Measurements from ENCODE around the gene LMOD3.
A peak's percentile ranks its signal among the peaks of the same experiment; 100 is the strongest.

Gene LMOD3

DNA sequence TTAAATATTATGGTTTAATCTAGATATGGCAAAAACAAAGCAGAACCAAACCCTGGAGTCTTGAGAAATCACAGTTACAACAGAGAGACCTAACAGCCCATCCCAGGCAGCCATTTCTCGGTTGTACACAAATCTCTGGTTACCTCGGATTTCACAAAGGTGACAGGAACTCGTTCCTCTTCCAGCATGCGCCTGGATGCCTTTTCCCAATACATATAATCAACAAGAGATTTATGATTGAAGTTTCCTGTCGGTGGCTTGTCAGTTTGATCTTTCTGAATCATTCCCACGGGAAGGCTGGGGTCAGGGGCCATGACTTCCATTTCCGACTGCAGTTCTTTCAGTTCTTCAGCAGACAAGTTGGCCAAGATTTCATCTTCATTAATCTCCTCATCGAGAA is 445 bp downstream of the LMOD3 start:
- DNase-seq, result no peak

DNA sequence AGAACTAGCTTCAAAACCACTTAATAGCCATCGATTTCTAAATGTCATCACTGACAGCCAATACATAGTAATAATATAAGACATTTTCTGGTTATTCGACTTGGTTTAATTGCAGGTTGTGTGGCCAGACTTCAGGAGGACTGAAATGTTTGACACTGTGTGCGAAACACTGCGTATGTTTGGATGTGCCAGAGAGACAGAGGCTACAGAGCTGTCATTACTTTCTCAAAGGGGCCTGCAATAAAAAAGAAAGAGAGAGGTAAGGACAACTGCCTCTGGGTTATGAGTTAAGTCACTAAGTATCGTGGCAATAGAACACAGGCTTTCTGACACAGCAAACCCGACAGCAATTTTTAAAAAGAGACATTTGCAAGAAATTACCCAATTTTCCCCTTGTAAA is 882 bp downstream of the LMOD3 start:
- DNase-seq, result no peak

DNA sequence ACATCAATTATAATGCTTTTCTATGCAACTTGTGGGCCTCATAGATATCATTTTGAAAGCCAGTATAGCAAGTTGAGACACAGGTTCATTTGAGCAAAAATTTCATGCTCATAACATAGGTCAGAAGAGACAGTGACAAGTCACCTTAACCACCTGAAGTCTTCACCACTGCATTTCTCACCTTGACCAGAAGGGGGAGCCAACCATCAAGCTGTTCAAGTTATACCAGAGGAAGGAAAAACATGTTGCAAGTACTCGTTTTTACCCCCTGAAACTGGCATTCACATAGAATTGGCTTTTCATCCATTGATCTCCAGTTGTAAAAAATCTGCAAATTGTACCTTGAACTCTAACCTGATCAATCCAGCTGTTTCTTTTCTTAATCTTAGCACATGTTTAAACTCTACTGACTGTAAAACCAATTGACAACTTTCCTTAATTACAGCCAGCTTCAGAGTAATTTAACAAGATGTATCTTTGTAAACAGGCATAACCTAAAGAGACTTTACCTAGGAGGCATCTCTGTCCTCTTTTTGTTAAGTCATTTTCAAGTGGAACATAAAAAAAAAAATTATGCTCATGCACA is 1.4 kb downstream of the LMOD3 start:
- peak; percentile 51 for DNase-seq

DNA sequence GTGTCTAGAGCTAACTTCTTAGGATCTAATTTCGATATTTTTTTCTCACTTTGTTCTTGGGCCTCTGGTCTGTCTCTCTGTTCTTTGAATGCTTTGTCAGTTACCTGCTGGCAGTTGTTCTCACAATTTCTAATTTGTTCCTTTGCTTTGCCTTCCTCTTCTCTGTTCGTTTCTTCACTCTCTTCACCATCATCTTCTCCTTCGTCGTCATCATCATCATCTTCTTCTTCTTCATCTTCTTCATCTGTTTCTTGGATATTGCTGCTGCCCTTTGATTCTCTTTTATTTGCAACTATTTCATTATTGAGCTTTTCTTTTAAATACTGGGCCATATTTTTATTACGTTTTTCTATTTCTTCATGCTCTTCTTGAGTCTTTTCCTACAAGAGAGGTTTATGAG is 2.7 kb downstream of the LMOD3 start:
- no peak for DNase-seq

DNA sequence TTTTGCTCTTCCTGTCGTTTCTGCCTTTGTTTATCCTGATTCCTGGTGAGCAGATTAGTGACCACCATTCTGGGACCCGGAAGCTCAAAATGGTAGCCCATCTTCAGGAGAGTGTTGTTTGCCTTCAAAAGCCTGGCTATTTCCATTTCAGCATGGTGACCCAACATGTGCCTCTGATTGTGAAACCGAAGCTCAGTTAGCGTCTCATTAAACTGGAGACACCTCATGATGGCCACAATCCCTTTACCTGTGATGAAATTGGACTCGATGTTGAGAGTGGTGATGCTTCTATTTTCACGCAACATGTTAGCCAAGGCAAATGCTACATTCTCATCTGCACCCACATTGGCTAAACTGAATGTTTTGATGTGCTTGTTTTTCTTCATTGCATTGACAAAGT is 3.3 kb downstream of the LMOD3 start:
- no peak for DNase-seq

DNA sequence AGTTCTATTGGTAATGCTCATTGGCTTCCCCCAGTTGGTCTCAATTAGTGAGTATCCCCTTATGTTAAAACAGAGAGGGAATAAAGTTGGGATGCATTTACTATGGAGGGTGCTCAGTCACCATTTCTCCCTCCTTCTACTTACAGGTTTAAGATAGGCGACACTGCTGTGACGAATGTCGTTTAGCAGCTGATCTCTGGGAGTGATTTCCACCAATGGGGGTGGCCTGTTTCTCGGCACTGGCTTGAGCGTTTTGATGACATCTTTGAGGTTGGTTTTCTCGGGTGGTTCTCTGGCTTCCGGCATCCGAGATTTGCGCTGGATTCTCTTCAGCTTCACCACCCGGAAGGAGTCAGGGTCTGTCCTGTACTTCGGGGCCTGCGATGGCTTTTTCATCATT is 3.8 kb downstream of the LMOD3 start:
- no peak for DNase-seq

DNA sequence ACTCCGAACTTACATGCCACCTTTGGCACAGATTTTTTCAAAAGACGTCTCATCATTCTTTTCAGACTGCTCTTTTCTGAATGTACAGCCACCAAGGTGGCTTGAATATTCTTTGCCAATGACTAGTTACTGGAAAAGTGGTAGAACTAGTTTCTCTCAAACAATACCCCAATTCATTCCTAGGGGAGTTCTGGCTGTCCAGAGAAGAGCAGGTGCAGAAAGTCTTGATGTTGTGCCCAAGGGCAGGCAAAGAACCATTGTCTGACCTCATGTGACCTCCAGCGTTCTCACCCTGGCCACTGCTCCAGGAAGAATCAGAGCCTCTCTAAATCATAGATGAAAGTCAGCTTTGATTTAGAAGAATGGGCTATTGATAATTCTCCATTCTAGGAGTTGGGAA is 5.5 kb downstream of the LMOD3 start:
- no peak for DNase-seq

DNA sequence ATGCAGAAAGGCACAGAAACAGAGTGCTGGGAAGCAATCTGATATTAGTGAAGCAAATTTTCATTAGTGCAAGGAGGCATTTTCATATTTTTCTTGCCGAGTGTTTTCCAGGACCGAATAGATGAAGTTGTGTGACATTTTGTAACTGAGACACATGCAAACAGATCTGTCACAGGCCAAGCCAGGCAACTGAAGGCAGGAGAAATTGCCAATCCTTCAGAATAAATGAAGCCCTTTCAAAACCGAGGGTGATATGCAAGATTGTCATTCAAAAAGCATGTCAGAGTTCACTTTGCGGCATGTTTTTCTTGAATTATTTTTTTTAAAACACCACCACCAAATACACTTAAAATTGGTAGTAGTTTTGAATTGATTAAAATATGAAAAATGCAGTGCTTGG is 6.2 kb downstream of the LMOD3 start:
- no peak for DNase-seq

DNA sequence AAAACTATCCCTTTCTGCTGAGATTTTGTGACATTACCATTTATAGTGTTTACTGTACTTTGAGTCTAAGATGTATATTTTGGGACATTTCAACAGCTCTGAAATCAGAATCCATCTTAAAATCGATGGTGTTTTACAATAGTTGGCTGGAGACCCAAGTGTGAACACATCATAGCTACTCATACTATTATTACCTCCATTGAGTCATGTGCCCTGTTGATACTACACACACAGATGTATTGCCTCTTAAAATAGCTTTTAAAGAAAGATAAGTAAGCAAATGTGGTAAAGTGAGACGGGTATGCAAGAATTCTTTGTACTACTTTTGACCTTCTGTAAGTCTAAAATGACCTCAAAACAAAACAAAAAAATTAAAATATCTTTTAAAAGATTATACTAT is 6.7 kb downstream of the LMOD3 start:
- DNase-seq, result peak; percentile 24

DNA sequence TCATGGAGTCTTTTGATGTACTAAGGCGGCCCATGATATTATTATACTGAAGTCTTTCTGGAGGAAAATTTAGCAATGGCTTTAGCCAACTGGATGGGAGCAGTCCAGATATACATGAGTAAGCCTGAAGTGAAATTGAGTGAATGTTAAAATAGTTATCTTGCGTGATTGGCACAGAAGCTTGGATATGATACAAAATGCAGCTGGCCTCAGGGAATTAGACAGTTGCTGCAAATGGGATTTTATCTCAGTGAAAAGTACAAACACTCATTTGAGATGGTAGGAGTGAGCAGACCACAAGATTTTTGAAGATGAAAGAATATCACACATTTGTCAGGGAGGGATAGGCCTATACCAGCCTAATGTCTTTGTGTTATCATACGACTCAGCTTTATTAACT is 8.9 kb downstream of the LMOD3 start:
- DNase-seq, result no peak

DNA sequence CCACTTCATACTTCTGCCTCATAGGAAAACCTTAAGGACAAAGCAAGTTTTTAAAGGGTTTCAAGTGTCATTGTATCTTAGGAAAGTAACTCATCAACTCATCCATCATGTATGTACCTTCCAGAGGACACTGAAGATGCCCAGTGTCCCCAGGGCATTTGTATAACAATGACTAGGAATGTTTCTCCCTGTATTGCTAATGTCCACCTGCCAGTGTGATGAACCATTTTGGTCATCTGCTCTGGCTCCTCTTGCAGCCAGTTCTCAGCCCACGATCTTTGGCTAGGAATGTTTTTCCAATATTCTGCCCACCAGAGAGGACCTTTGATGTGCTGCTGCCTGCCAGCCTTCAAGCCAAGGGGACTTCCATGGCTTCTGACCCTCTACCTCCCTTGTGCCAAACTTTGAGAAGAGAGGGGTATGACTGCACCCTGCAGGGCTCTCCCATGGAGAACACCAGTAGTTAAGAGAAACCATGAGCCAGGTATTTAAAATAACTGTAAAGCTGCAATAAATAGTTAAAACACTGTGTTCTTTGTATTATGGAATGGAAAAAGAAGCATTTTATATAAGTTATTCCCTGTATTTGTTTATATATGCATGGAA is 11.4 kb downstream of the LMOD3 start:
- DNase-seq, result no peak

DNA sequence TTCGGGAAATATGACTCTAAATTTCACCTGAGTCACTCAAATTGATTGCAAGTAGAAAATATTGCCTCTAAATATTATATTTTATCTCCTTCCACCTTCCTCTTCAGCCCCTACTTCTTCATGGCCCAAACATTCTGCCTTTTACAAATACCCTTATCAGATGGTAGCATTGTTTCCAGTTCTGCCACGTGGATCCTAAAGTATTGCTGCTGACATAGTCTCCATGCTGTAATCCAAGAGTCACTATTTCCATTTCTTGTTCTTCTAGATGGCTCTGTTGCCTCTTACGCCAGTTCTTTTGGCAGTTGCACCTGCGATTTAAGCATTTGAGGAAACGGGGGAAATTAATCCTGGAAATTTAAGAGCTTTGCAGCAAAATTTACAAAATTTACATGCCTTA is 13.6 kb downstream of the LMOD3 start:
- no peak for DNase-seq

DNA sequence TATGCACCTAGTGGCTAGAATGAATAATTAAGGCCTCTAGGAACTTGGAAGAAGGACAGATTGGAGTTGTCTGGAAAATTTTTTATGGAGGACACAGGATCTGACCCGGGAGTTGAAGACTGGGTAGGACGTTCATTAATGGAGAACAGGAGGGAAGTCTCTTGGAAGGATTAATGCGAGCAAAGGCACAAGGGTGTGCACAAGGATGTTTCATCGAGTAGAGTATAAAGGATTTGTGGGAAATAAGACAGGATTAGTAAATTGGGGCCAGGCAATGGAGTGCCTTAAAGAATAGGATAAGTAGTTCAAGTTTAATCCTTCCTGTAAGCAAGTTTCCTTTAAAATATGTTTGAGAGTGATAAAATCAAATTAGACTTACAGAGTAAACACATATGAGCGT is 14.6 kb downstream of the LMOD3 start:
- no peak for DNase-seq

DNA sequence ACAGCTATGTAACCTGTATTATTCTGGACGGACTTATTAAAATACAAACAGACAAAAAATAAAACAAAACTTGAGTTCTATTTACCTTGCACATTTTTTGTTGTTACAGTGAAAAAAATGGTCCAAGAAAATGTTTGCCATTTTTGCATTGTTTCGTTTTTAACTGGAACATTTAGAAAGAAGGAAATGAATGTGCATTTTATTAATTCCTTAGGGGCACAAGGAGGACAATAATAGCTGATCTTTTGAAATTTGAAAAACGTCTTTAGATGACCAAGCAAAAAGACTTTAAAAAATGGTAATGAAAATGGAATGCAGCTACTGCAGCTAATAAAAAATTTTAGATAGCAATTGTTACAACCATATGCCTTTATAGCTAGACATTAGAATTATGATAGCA is 17.1 kb downstream of the LMOD3 start:
- no peak for DNase-seq

DNA sequence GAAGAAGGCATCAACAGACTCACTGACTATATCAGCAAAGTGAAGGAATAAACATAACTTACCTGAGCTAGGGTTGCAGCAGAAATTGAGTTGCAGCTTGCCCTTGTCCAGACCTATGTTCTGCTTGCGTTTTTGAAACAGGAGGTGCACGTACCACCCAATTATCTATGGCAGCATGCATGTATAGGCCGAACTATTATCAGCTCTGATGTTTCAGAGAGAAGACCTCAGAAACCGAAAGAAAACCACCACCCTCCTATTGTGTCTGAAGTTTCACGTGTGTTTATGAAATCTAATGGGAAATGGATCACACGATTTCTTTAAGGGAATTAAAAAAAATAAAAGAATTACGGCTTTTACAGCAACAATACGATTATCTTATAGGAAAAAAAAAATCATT is 17.8 kb downstream of the LMOD3 start:
- no peak for DNase-seq

DNA sequence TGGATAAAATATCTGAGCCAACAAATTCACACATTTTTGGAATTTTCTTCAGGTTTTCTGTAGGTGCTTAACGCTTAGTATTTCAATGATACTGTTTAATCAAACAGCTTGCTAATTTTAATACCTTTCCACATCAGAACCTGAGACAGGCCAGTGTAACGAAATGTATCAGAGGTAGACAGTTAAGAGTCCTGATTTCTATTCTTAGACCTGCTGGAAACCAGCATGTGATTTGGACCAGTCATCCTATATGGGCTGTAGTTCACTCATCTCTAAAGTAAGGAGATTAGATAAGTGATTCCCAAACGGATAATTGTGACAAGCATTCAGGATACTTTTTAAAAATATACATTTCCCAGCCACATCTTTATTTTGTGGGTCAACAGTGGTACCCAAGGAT is 19.3 kb downstream of the LMOD3 start:
- no peak for DNase-seq

DNA sequence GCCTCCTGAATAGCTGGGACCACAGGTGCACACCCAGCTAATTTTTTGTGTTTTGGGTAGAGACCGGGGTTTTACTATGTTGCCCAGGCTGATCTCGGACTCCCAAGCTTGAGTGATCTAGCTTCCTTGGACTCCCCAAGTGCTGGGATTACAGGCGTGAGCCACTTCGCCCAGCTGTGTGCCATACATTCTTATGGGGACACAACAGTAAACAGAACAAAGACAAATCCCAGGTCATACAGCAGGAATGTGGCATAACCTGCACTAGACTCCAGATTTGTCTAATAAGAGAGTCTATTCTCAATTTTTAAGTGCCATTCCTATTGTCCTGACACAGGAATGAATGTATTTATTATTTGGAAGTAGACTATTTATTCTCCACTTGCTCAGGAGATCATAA is 20.0 kb downstream of the LMOD3 start:
- no peak for DNase-seq

DNA sequence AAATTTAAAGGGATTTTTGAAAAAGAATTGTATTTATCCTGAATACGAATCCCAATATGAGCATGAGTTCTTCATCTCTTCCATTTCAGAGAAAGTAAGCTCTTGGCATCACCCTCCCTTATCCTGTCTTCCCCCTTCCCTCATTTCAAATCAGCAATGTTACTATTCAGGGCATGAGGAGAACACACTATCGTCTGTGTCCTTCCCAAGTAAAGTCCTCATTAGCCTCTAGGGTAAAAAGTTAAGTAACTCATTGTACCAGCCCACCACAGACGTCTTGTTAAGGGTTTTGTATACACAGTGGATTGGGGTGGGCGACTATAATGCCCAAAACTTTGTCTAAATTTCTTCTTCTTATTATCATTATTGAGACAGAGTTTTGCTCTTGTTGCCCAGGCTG is 22.8 kb downstream of the LMOD3 start:
- DNase-seq, result no peak

DNA sequence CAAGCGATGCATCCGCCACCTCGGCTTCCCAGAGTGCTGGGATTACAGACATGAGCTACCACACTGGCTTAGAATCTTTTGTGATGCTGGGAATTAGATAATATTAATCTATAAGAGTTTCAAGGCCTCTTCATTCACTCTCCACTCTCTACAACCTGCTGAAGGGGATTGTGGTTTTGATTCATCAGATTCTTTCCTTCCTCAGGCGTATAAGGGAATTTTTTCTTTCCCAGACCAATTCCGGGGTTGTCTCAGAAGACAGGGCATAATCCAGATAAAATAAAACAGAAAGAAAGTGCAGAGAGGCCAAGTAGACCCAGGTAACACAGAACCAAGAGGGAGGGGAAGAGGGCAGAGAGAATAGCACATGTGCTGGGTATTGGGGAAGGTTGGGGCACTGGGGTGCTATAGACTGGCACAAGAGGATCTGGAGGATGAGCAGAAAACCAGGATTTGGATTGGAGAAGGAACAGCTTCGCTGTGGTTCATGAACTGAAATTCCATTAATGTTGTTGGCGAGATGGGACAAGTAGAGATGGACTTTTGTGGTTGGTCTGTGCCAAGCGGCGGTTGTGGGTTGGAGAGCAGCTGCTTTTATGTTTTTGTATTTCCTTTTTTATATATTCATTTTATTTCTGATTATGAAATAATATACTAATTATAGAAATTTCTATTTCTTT is 24.8 kb downstream of the LMOD3 start:
- no peak for DNase-seq

DNA sequence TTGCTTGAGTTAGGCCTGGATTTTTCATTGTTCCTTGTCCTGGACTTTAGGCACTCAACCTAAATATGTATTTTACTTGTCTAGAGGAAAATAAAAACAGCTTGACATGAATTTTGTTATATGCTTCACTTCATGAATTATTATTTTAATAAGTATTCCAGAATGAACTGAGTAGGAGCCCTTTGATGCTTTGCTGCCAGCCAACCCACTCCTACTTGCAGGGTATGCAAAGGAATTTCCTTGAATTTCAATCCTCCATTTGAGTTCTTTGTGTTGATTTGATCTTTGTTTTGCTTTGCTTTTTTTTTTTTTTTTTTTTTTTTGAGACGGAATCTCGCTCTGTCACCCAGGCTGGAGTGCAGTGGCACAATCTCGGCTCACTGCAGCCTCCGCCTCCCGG is 26.1 kb downstream of the LMOD3 start:
- DNase-seq, result no peak

DNA sequence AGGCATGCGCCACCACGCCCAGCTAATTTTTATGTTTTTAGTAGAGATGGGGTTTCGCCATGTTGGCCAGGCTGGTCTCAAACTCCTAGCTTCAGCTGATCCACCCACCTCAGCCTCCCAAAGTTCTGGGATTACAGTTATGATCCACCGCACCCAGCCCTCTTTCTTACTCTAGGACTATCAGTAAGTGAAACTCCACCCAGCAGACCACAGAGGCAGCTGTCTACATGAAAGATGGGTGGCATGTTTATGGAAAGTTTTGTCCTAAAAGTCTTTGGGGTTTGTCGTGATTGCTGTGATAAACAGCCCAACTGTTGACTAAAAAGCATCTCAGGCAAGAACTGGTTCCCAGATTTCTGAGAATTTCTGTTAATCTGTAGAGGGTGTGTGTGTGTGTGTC is 26.8 kb downstream of the LMOD3 start:
- DNase-seq, result no peak

DNA sequence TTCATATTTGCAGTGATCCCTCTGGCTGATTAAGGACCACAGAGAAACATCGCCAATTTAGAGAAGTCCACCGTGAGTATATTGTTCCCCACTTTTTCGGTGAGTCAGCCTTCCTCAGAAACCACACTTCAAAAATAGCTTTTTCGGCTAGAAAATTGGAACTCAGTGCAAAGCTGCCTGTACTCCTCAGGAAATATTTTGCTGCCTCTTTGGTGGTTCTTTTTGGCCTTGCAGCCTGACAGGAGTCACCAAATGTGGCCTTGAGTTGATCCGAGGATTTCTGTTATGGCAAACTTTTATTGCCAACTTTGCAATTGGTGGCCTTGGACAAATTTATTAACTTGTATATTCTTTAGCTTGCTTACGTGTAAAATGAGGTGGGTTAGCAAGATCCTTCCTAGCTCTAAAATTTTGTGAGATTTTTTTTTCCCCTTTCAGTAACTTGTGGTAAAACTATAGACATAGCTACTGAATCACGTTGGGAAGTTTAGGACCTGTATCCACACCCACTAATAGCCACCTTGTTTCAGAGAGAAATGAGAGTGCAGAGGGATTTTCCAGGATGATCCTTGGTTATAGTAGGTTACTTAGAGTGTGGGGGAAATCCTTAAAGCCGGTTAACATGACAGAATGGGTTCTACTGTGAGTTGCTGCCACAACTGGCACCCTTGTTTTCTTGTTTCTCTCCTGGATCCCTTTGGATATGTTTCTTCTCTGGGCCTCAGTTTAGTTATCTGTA is 27.8 kb downstream of the LMOD3 start:
- DNase-seq, result peak; percentile 53

DNA sequence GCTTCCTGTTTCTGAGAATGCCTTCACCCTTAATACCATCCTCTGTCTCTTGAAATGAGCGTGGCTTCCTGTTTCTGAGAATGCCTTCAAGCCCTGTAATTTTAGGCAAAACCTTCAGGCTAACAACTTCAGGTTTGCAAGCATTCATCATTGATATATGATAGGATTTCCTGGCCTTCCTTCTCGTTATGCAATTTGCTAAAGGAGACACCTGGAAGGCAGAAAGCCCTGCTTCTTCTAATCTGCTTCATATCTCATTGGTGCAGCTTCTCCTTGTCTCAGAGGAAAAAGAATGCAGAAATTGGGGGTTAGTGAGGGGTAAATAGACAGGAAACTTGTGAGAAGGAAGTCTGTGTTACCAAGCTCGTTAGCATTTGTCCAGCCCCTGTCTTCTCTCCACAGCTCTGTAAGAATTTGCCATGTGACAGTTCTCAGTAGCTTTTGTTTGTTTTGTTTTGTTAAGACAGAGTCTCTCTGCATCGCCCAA is 30.3 kb downstream of the LMOD3 start:
- no peak for DNase-seq
